HG03139 (cell line): ENCODE results near the gene GMPR.

Source experiments
- ATAC-seq: cut with Tn5 transposase; IDR thresholded peaks from one replicate; pipeline ENCODE4 v1.9.1; 2021; ENCODE audit not compliant: unreplicated experiment

GMPR gene

GRCh38 chr6:16324606-16325225 is 86.3 kb downstream of the GMPR start:
- no peak for ATAC-seq

GRCh38 chr6:16326531-16326930 is 88.1 kb downstream of the GMPR start:
- no peak for ATAC-seq

- no peak for ATAC-seq
Observed at GRCh38 chr6:16326971-16327776, 88.8 kb downstream of the GMPR start.

DNA sequence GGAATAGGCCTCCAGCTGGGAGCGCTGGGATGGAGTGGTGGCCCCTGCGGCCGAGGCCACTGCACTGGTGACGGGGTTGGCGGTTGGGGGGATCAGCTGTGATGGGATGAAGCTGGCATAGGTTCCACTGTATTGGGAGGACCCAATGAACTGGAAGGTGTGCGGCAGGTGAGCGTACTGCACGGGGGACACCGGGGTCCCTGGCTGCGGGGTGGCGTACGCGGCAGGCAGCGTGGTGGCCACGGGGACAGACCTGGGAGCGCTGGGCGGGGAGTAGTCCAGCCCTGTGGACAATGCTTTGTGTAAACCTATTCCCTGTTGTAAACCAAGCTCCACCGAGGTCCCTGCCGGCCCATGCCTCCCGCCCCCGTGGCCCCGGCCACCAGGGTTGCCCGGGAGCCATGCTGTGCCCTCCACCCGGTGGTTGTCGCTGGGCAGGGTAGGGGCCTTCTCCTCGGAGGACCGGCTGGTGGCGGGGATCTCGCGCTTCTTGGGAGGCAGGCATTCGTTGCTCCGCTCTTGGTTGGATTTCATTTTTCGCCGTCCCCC is 89.5 kb downstream of the GMPR start:
- ATAC-seq = no peak

DNA sequence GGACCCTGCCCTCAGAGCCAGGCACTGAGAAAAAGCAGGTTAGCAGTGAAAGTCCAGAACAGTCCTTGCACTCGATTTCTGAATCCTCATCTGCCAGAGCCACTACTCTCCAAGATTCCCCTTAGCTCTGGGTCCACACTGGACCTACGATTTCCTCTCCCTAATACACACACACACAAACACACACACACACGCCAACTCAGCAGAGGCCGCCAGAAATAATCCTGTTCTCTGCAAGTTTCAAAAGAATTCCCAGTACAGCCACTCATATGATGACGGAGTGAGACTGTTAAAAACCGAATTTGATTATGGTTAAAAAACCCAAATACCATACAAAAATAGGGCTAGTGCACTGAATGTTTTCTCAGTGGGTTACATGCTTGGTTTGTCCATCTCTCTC is 90.8 kb downstream of the GMPR start:
- ATAC-seq = no peak

DNA sequence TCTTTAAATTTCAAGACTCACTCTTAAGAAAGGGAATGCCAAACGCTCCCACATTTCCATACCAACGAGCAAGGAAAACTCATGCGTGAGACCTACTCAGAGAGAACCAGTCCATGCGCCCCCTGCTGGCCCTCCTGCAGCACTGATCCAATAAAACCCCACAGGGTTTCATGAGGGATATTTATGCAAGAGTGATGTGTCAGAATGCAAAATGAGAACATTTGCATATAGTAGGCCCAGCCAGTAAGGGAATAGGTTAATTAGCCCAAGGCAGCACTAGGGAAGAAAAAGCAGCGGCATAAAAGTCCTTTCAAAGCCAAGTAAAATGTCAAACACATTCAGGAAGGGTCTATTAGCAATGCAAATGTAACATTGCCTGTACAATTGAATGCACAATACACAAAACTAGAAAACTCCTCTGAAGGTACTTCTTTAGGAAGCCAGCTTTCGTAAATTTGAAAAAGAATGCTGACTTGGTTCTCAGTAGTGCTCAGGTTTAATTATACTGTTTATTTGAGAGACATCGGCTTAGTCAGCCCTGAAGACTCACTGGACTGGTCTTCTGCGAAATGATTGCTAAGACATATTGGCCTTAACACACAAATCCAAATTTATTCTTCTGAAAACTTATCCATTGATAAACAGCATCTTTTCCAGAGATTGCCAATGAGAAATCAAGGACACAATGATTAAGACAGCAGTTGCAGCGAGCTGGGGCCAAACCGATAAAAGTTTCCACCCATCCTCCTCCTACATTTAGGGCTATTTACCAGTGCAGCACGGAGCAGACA is 93.2 kb downstream of the GMPR start:
- ATAC-seq = peak; percentile 56

DNA sequence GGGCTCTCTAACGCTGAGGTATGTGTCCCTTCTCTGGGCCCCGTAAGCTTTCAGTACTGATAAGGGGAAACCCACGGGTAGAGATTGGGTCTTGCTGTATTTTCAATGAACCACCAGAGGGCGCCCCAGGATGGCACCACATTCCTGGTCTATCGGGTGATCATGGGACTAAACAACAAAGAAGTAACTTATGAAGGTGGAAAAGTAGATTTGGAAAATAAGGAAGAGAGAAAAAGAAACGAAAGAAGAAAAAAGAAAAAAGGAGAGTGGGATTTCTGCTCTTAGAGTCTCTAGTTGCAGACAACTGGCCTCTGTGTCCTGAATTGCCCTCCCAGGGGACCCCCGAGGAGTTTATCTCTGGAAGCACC is 93.8 kb downstream of the GMPR start:
- ATAC-seq = peak; percentile 64

GRCh38 chr6:16333580-16333979 is 95.2 kb downstream of the GMPR start:
- ATAC-seq = no peak

GRCh38 chr6:16334671-16335070 is 96.3 kb downstream of the GMPR start:
- ATAC-seq = no peak

GRCh38 chr6:16335176-16335575 is 96.8 kb downstream of the GMPR start:
- ATAC-seq = no peak

GRCh38 chr6:16336056-16336818 is 97.8 kb downstream of the GMPR start:
- no peak for ATAC-seq

DNA sequence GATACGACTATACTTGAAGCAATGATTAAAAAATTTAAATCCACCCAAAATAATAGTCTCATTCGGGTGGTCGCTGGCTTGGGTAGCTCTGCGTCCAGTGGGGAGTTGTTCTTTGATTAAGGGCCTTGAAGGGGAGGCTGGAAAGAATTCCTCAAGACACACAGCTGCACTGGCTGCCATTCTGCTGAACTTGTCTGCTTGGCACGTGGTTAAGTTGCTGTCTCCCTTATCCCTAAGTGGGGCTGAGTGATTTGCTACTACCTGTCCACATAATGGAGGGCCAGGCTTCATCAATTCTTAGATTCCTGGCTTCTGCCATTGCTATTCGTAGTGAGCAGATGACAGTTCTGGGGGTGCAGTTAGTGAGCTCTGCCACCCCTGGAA is 98.5 kb downstream of the GMPR start:
- ATAC-seq = no peak

GRCh38 chr6:16337295-16337975 is 99.0 kb downstream of the GMPR start:
- no peak for ATAC-seq

- no peak for ATAC-seq
Observed at GRCh38 chr6:16338577-16339264, 100.3 kb downstream of the GMPR start.

DNA sequence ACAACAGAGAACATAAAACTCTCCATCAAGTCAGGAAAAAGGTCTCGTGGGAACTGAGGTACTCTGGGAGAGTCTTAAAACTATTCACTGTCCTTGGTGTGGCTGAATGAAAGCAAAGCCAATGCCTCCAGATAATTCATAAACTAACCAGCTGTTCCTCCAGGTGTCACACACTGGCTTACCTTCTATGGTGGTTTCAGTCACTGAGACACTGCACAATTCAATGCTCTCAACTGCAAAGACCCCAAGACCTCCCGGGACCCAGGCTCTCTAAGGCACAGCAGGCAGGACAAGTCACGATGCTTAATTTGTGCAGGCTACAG is 100.8 kb downstream of the GMPR start:
- no peak for ATAC-seq

DNA sequence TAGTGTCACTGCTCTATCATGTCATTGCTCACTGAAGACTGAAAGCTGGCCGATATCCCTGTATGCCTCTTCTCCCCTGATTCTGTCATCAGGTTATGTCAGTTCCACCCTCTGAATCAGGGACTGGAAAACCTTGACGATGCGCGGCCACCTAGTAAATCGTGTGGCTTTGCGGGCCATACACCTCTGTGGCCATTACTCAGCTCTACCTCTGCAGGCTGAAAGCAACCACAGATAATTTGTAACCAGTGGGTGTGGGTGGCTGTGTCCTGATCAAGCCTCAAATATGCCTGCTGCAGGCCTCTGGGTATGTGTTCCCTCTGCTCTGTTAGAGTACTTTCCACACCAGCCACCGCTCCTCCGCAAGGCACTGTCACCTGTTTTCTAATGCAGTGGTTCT is 105.2 kb downstream of the GMPR start:
- ATAC-seq = no peak

DNA sequence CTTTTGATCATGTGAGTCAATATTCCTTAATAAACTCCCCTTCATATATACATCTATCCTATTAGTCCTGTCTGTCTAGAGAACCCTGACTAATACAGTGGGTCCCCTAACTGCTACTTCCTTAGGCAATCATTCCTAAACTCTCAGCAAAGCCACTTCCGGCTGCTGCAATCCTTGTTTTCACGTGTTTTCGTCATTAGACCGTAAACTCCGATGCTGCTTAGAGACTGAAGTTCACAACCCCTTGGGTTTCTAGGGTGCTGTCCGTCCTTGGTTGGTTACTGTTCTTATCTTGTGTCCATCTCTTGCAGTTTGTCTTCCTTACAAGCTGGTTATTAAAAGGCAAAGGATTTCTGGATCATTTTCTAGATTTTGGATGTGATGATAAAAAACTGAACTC is 106.4 kb downstream of the GMPR start:
- ATAC-seq = no peak
